OCI-LY3 (cell line): Measurements from ENCODE around the gene LPCAT1.

Experiments
- H2AFZ ChIP-seq: fragments of 200-600, 300-600 bp; shearing (Covaris generic); 2 replicates; pipeline ENCODE4 v1.6.0; 2014; ENCODE audit warnings: antibody characterized with exemption, low read depth, low read length
- H3K27ac ChIP-seq: fragments of 200-600, 300-600 bp; sonication (generic); 2 replicates; pipeline ENCODE4 v1.5.1; 2014; ENCODE audit warnings: mild to moderate bottlenecking, low read length, moderate library complexity, mixed read lengths
- H3K27me3 ChIP-seq: fragments of 200-600, 300-600 bp; sonication (generic); 2 replicates; pipeline ENCODE4 v1.6.1; 2014; ENCODE audit warnings: low read depth, low read length, mixed read lengths
- H3K36me3 ChIP-seq: fragments of 200-600, 300-600 bp; sonication (generic); replicated peaks from 2 replicates; pipeline ENCODE3; 2014; ENCODE audit warnings: low read depth, low read length, mixed read lengths
- H3K4me1 ChIP-seq: fragments of 300-600, 200-600 bp; sonication (generic); 2 replicates; pipeline ENCODE4 v1.6.1; 2014; ENCODE audit warnings: low read length, mixed read lengths
- H3K4me2 ChIP-seq: fragments of 200-600, 300-600 bp; sonication (generic); 2 replicates; pipeline ENCODE4 v1.6.1; 2014; ENCODE audit warnings: low read length, mixed read lengths
- H3K4me3 ChIP-seq: fragments of 300-600, 200-600 bp; sonication (generic); 2 replicates; pipeline ENCODE4 v1.5.1; 2014; ENCODE audit warnings: antibody characterized with exemption, mild to moderate bottlenecking, low read length, moderate library complexity
- H3K79me2 ChIP-seq: fragments of 300-600, 200-600 bp; shearing (Covaris generic); 2 replicates; pipeline ENCODE4 v1.6.1; 2014; ENCODE audit warnings: mild to moderate bottlenecking, low read length, mixed read lengths
- H3K9ac ChIP-seq: fragments of 300-600, 200-600 bp; shearing (Covaris generic); 2 replicates; pipeline ENCODE4 v1.6.0; 2014; ENCODE audit warnings: mild to moderate bottlenecking, low read length, moderate library complexity
- H3K9me3 ChIP-seq: fragments of 200-600, 300-600 bp; shearing (Covaris generic); 2 replicates; pipeline ENCODE4 v1.6.1; 2014; ENCODE audit warnings: low read length, mixed read lengths; ENCODE audit not compliant: insufficient read depth
- H4K20me1 ChIP-seq: fragments of 200-600, 300-600 bp; sonication (generic); 2 replicates; pipeline ENCODE4 v1.6.1; 2016; ENCODE audit warnings: low read length, mixed read lengths; ENCODE audit not compliant: insufficient read depth
- EZH2phosphoT487 ChIP-seq: fragments of 200-600 bp; shearing (Covaris generic); IDR thresholded peaks from 2 replicates; pipeline ENCODE4 v1.6.1; 2018; ENCODE audit warnings: antibody characterized with exemption, mixed run types, low read depth
- TF ChIP-seq, protein P1 (sequence below): fragments of 200-600, 300-600 bp; sonication (generic); IDR thresholded peaks from 2 replicates; pipeline ENCODE4 v1.5.1; 2014; ENCODE audit warnings: antibody characterized with exemption, low read length, low read depth

The LPCAT1 gene

DNA sequence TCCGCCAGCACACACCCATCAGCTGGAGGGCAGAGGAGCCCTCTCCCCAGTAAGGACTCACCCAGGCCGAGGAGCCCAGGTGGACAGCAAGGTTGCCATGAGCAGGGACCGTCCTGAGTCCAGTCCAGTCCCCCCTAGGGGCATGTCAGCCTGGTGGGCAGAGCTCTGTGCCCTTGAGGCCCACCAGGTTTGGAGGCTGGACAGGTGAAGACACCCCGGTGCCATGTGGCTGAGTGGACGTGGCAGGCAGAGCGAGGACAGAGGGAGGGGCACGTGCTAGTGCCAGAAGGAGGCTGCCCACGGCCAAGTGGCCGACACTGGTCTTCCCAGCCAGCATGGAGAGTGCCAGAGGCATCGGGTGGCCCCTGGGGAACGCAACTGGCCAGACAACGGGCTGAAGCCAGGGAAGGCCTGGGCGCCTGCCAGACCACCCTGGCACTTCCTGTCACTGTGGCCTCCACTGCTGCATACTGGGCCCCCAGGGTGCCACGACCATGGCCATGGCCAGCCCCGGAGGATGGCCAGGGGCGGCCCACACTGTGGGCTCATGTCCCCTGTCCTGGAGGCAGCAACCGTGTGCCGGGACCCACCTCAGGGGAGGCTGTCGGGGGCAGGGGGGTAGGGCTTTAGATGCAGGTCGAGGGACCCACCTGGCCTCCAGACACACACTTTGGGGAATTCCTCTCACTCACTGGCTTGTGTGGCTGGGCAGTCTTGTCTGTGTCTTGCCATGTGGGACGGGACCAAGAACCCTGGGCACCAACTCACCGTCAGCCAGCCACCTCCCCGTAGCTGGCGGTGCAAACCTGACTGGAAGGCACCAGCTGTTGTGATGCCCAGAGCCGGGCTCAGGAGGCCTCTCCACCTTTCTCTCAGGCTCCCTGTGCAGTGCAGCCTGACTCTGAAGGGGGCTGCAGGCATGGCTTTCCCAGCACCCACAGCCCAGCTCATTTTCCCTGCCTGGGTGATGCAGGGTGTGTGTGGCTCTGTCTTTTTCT is 42.3 kb upstream of the LPCAT1 start:
- no peak for TF ChIP-seq EZH2phosphoT487
- TF ChIP-seq, protein P1, sequence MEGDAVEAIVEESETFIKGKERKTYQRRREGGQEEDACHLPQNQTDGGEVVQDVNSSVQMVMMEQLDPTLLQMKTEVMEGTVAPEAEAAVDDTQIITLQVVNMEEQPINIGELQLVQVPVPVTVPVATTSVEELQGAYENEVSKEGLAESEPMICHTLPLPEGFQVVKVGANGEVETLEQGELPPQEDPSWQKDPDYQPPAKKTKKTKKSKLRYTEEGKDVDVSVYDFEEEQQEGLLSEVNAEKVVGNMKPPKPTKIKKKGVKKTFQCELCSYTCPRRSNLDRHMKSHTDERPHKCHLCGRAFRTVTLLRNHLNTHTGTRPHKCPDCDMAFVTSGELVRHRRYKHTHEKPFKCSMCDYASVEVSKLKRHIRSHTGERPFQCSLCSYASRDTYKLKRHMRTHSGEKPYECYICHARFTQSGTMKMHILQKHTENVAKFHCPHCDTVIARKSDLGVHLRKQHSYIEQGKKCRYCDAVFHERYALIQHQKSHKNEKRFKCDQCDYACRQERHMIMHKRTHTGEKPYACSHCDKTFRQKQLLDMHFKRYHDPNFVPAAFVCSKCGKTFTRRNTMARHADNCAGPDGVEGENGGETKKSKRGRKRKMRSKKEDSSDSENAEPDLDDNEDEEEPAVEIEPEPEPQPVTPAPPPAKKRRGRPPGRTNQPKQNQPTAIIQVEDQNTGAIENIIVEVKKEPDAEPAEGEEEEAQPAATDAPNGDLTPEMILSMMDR = no peak
- peaks cover 4% of the 10 kb centered on the region for H3K36me3 ChIP-seq
- H3K79me2 ChIP-seq = no peaks in the 10 kb centered on the region
- no peak overlapping the region for H3K9ac ChIP-seq
- H3K27ac ChIP-seq = no peak overlapping the region
- no peaks in the 10 kb centered on the region for H3K27me3 ChIP-seq
- no peak overlapping the region for H2AFZ ChIP-seq
- no peak overlapping the region for H3K4me2 ChIP-seq
- H4K20me1 ChIP-seq = no peaks in the 10 kb centered on the region
- H3K4me1 ChIP-seq = peaks cover 5% of the 10 kb centered on the region; the same call in 1 of the 2 replicates
- no peaks in the 10 kb centered on the region for H3K9me3 ChIP-seq
- no peak overlapping the region for H3K4me3 ChIP-seq

DNA sequence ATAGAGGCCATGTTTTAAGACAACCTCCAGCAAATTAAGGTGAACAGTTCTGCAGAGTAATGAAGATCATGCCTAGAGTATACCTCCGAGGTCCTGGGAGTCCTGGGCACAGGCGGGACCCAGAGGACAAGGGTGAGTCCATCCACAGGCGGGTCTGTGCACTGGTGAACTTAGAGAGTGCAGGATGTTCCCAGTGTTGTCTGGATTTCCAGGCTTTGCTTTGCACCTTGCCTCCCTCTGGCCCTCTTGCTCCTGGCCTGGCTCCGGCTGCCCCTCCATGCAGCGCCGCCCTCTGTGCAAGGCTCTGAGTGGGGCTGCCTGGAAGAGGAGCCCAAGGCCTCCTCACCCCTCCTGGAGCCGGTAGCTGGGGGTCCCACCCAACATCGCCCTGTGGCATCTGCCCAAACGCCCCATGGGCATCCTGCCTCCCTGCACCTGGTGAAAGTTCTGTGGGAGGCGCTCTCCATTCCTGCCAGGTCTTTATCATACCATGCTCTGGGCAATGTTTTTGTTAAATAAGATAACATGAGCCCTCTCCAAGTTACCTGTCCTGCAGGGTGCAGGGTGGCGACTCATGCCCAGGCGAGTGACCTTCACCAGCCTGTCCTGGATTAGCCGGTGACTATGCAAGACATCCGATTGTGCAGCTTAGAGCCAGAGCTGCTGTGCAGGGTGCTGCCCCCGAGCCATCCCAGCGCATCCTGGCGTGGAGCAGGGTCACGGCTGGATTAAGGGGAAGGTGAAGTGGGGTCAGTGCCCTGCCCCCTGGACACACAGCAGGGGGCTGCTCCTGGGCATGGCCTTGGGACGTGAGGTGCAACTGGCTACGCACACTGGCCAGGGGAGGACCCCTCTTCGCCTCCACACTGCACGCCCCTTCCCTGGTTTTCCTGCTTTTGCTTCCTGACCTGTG is 41.3 kb upstream of the LPCAT1 start:
- no peak for TF ChIP-seq EZH2phosphoT487
- TF ChIP-seq, protein P1 = no peak
- no peaks in the 10 kb centered on the region for H3K27me3 ChIP-seq
- no peak overlapping the region for H3K27ac ChIP-seq
- H2AFZ ChIP-seq = no peak overlapping the region
- H3K4me1 ChIP-seq = peaks cover 5% of the 10 kb centered on the region; the same call in 1 of the 2 replicates
- no peaks in the 10 kb centered on the region for H3K9me3 ChIP-seq
- H4K20me1 ChIP-seq = no peaks in the 10 kb centered on the region
- H3K79me2 ChIP-seq = no peaks in the 10 kb centered on the region
- no peak overlapping the region for H3K4me2 ChIP-seq
- no peaks in the 10 kb centered on the region for H3K36me3 ChIP-seq
- no peak overlapping the region for H3K9ac ChIP-seq
- no peak overlapping the region for H3K4me3 ChIP-seq

DNA sequence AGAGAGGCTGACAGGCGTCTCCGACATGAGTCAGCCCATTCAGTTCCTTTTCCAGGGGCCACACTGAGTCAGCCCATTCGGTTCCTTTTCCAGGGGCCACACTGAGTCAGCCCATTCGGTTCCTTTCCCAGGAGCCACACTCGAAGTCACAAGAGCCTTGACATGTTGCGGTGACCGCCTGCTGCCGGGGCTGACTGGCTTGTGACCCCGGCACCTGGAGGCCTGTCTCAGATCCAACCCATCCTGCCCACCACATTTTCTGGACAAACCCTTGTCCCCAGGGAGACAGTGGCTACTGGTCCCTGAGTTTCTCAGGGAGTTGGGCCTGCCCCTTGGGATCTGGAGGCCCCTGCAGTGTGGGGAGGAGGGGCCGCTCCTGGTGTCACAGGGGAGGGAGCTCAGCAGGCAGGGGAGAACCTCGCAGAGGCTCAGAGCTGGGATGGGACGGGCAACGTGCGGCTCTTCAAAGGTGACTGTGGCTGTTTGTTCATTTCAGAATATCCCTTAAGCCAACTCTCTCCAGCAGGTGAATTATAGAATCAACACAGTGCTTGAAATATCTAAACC is 40.5 kb upstream of the LPCAT1 start:
- Histone ChIP-seq H3K27ac (no peak overlapping the region), H3K4me3 (no peak overlapping the region), H3K4me2 (no peak overlapping the region), H3K79me2 (no peaks in the 10 kb centered on the region), H4K20me1 (no peaks in the 10 kb centered on the region), H3K27me3 (no peaks in the 10 kb centered on the region), H3K9ac (no peak overlapping the region), H3K9me3 (no peaks in the 10 kb centered on the region), H3K36me3 (no peaks in the 10 kb centered on the region), H2AFZ (no peak overlapping the region), H3K4me1 (peaks cover 5% of the 10 kb centered on the region; the same call in 1 of the 2 replicates)
- no peak for TF ChIP-seq EZH2phosphoT487
- TF ChIP-seq, protein P1 = no peak
